CD4-positive, alpha-beta T cell treated with Interleukin-10 for 1 hour (primary cell): Measurements from ENCODE around the gene SLC7A7.
A peak's percentile ranks its signal among the peaks of the same experiment; 100 is the strongest.
"Not testable (repeated sequence)": the region's sequence is repeated elsewhere in the genome, so short reads cannot be mapped to it uniquely, and the experiment has no call there.

ENCODE experiments used
- DNase-seq: peaks from one replicate; pipeline ENCODE4 v3.0.0-alpha.2; 2020

Gene SLC7A7

GRCh38 chr14:22814941-22815713 lies at the start of gene SLC7A7:
TSS of gene SLC7A7 (minus strand) at chr14:22815435. CDS start at chr14:22813398, 2,037 bp downstream.
- DNase-seq, result no peak

DNA sequence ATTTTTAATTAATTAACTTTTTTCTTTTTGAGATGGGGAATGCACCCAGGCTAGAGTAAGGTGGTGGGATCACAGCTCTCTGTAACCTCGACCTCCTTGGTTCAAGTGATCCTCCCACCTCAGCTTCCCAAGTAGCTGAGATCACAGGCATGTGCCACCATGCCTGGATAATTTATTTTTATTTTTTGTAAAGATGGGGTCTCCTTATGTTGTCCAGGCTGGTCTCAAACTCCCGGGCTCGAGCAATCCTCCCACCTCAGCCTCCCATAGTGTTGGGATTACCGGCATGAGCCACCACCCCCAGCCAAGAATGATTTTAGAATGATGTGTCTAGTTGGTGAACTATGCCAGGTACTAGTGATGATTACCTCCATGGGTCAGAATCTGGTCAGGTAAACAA lies 49.7 kb upstream of the SLC7A7 start:
- no peak for DNase-seq

GRCh38 chr14:22861651-22862050 lies 46.4 kb upstream of the SLC7A7 start:
- no peak for DNase-seq

GRCh38 chr14:22860377-22860776 lies 45.1 kb upstream of the SLC7A7 start:
- DNase-seq, result not testable (repeated sequence)

- DNase-seq, result no peak
Measured at GRCh38 chr14:22856428-22856827, 41.2 kb upstream of the SLC7A7 start.

DNA sequence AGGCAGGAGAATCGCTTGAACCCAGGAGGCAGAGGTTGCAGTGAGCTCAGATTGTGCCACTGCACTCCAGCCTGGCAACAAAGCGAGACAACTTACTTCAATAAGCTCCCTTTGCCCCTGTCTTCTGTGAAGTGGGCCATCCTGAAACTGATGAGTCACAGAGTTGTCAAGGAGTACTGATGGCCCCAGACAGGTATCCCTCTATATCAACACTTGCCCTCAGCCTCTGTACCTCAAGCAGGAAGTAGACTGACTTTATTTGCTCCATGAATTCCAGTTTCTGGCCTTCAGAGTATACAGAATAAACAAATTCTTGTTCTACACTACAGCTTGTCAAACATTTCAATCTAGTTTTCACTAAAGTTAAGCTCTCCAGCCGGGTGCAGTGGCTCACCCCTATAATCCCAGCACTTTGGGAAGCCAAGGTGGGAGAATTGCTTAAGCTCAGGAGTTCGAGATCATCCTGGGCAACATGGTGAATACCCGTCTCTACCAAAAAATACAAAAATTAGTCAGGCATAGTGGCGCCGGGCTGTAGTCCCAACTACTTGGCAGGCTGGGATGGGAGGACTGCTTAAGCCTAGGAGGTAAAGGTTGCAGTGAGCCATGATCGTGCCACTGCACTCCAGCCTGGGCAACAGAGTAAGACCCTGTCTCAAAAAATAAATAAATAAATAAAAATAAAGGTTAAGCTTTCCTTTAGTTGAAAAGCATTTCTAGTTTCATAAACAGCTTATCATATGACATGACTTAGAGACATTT lies 39.9 kb upstream of the SLC7A7 start:
- no peak for DNase-seq

GRCh38 chr14:22854296-22854695 lies 39.1 kb upstream of the SLC7A7 start:
- DNase-seq, result not testable (repeated sequence)

GRCh38 chr14:22852940-22853767 lies 37.9 kb upstream of the SLC7A7 start:
- peak; percentile 90 for DNase-seq

- no peak for DNase-seq
Measured at GRCh38 chr14:22852599-22852939, 37.3 kb upstream of the SLC7A7 start.

DNA sequence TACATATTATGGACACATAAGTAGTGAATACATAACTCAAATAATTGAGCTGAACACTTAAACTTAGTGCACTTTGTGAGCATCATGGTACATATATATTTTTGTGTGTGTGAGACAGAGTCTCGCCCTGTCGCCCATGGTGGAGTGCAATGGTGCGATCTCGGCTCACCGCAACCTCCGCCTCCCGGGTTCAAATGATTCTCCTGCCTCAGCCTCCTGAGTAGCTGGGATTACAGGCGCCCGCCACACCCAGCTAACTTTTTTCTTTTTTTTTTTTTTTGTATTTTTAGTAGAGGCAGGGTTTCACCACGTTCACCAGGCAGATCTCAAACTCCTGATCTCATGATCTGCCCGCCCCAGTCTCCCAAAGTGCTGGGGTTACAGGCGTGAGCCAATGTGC lies 36.9 kb upstream of the SLC7A7 start:
- not testable (repeated sequence) for DNase-seq

DNA sequence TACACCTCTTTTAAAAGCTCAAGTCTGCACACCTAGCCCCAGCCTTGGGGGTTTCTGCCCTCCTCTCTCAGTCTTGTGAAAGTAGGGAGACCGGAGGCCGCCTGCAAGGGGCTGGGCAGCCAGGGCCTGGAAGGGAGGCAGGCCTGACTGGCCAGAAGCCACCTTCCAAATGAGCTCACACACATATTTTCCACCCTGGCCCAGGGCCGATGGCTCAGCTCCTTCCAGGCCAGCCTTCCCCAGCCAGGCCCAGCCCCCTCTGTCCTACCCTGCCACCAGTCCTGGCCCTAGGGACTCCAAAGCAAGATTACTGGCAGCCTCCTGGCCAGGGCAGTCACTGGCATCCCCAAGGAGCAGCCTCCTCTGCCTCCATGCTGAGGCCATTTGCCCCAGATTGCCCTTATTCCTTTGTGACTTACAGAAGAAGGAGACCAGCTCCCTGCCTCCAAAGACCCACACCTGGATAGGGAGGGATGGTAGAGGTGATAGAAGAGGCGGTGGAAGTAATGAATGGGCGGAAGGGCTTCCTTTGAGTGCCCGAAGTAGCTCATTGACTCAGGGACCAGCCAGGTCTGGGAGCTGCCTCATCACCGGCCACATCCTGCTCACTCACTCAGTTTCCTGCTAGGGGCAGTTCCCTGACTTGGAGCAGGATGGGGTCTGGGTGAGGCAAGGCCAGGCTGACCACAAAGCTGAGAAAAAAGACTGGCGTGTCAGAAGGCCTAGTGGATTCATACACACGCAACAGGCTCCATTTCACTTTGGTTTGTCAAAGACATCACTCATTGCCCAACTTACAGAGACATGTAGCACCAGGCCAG lies 35.9 kb upstream of the SLC7A7 start:
- no peak for DNase-seq

- no peak for DNase-seq
Measured at GRCh38 chr14:22849212-22849819, 34.1 kb upstream of the SLC7A7 start.

DNA sequence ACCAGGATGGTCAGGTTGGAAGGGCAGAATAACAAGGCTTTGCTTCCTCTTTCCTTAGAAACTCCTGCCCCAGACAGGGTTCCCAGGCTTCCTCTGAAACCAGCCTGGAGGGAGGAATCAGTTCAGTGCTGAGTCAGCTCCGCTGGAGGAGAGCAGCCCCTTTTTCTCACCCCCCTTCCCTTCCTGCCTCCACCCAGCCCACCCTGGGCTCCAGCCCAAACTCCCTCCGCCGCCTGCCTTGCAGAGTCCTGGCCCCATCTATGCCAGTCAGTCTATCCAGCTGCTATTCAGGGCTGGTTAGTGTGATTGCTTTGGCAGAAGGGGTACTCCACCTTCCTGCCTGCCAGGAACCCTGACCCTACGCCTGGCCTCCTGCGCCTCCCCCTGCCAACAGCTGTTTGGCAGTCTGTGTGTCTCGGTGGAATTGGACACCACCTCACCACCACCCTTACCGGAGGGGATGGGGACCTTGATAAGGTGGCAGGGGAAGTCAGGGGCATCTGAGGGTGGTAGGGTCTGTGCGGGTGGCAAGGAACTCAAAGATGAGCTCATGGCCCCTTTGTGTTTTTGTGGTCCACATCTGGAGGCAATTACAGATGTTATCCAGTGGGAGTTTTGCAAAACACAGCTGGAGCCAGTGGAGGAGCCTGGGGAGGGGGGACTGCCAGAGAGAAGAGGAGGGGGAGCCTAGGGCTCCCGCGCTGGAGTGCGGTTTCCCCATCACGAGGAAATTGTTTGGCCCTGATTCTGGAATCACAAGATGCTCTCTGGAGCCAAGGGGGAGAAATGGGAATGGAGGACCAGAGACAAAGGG lies 33.3 kb upstream of the SLC7A7 start:
- no peak for DNase-seq

- DNase-seq, result no peak
Measured at GRCh38 chr14:22847661-22848341, 32.6 kb upstream of the SLC7A7 start.

DNA sequence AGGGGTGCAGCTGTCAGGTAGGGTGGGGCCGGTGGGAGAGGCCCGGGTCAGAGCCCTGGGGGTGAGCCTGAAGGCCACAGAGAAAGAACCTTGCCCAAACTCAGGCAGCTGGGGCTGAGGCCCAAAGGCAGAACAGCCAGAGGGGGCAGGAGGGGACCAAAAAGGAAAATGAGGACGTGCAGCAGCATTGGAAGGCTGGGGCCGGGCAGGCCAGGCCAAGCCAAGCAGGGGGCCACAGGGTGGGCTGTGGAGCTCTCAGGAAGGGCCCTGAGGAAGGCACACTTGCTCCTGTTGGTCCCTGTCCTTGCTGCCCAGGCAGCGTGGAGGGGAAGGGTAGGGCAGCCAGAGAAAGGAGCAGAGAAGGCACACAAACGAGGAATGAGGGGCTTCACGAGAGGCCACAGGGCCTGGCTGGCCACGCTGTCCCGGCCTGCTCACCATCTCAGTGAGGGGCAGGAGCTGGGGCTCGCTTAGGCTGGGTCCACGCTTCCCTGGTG lies 31.6 kb upstream of the SLC7A7 start:
- no peak for DNase-seq

- DNase-seq, result no peak
Measured at GRCh38 chr14:22845821-22846625, 30.8 kb upstream of the SLC7A7 start.

- DNase-seq, result no peak
Measured at GRCh38 chr14:22845103-22845394, 29.8 kb upstream of the SLC7A7 start.

DNA sequence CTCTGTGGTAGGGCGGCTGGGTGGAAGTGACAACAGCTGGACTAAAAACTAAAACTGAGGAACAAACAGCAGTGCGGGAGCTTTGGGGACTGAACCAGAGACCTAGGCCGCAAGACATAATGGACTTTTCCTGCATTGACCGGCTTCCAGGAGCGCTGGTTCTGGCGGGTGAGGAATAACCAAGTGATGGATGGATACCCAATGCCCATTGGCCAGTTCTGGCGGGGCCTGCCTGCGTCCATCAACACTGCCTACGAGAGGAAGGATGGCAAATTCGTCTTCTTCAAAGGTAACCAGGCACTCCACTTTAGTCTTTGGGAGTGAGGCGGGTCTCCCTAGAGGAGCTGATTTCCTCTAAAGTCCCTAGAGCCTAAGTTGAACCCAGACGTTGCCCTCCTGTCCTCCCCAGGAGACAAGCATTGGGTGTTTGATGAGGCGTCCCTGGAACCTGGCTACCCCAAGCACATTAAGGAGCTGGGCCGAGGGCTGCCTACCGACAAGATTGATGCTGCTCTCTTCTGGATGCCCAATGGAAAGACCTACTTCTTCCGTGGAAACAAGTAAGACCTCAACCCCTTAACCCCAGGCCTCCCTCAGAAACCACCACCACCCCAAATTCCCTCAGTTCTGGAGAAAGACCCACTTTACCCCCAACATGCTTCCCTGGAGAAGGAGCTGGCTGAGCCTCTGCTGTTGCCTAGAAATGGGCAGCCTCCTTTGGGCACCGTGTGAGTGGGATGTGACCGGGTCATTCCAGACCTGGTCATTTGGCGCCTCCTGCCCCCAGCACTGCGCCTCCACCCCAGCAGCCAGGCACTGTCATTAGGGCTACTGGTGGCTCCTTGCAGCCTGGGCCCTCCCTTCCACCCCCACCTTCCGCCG lies 29.2 kb upstream of the SLC7A7 start:
- DNase-seq, result no peak
